ENCODE results near the gene PPP1R7. TPM values are rescaled to one million over a fixed set of nuclear protein-coding genes. Genes with fewer than 3 reads are reported as not detected.

The PPP1R7 gene
- polyA plus RNA-seq, 1 donor from 2014 or later: 59.3 TPM

DNA sequence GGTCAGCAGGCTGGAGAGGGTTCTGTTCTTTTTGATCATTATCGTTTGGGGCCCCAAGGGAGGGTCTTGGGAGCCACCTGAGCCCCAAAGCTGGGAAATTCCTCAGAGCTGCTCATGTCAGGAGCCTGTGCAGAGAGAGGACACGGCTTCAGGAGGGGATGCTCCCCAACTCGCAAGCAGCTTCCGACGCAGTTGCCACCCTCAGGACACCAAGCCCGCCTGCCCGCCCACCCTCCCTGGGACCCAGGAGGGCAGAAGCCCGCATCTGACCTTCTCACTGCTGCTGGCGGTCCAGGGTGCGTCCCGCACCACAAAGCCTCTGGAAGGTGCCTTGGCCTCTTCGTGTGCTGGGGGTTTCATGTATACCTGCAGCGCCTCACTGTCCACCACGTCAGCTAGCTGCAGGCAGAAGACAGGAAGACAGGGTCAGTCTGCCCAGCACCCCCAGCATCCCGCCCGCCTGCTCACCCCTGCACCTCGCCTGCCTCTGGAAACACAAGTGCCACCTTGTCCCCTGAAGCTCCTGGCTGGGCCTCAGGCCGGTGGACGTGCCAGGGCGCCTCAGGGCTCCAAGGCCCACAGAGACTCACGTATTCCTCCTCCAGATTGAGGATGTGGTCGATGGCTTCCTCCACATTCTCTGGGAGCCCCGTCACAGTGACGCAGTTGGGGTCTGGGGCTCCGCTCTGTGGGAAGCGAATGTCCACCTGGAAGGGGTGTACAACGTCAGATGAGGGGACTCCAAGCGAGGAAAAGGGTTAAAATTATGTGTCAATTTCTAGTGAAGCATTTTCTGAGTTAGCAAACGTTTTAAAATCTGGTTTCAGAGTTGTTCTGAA, 79.5 kb downstream of the PPP1R7 start:
- H3K79me2 ChIP-seq (replicated peaks; ENCODE audit: insufficient read depth, low read length): no peaks in the 10 kb centered on the region
- H3K36me3 ChIP-seq (ENCODE audit: insufficient read depth, low read length): peaks cover 7% of the 10 kb centered on the region
- no peaks in the 10 kb centered on the region for H3K27me3 ChIP-seq (ENCODE audit: insufficient read depth, low read depth, low read length)
- TF ChIP-seq MXI1 (conservative IDR thresholded peaks at IDR 0.05; ENCODE audit: poor library complexity, severe bottlenecking) (no peak), TAF1 (IDR thresholded peaks at IDR 0.05; ENCODE audit: low read depth) (no peak)
- H3F3A ChIP-seq (ENCODE audit: insufficient read depth, low read length, poor library complexity, severe bottlenecking): no peaks in the 10 kb centered on the region
- no peak overlapping the region for H3K4me3 ChIP-seq (ENCODE audit: low read length)
- no peak overlapping the region for H3K27ac ChIP-seq (ENCODE audit: low read length)
- no peak overlapping the region for H3K4me2 ChIP-seq (ENCODE audit: low read length)
- no peak overlapping the region for H3K9ac ChIP-seq (ENCODE audit: low read length)
- H3K9me2 ChIP-seq (ENCODE audit: insufficient read depth, low read length): no peaks in the 10 kb centered on the region
- no peak overlapping the region for H2AFZ ChIP-seq (ENCODE audit: low read depth, low read length)
- H4K20me1 ChIP-seq (ENCODE audit: insufficient read depth): no peaks in the 10 kb centered on the region
- no peaks in the 10 kb centered on the region for H3K9me3 ChIP-seq (ENCODE audit: low read length)

DNA sequence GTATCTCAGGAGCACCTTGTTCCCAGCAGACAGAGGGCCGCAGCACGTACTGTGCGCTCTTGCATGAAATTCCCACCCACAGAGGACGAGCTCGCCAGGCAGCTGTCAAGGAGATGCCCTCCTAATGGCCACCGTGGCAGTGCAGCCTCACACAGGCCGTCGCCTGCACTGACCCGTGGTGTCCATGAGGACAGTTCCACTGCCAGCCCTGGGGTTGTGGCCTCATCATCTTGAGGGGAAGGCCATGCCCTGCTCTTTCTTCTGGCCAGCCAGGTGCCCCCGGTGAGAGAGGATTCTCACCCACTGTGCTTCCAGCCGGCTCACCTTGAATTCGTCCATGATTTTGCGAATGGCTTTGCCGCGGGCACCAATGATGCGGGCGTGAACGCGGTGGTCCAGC, 80.2 kb downstream of the PPP1R7 start:
- H3K36me3 ChIP-seq (ENCODE audit: insufficient read depth, low read length): peaks cover 7% of the 10 kb centered on the region
- H3K4me3 ChIP-seq (ENCODE audit: low read length): no peak overlapping the region
- H3K9me2 ChIP-seq (ENCODE audit: insufficient read depth, low read length): no peaks in the 10 kb centered on the region
- TF ChIP-seq, protein P1, sequence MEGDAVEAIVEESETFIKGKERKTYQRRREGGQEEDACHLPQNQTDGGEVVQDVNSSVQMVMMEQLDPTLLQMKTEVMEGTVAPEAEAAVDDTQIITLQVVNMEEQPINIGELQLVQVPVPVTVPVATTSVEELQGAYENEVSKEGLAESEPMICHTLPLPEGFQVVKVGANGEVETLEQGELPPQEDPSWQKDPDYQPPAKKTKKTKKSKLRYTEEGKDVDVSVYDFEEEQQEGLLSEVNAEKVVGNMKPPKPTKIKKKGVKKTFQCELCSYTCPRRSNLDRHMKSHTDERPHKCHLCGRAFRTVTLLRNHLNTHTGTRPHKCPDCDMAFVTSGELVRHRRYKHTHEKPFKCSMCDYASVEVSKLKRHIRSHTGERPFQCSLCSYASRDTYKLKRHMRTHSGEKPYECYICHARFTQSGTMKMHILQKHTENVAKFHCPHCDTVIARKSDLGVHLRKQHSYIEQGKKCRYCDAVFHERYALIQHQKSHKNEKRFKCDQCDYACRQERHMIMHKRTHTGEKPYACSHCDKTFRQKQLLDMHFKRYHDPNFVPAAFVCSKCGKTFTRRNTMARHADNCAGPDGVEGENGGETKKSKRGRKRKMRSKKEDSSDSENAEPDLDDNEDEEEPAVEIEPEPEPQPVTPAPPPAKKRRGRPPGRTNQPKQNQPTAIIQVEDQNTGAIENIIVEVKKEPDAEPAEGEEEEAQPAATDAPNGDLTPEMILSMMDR (IDR thresholded peaks at IDR 0.05; ENCODE audit: poor library complexity, severe bottlenecking): no peak
- TF ChIP-seq EZH2 (IDR thresholded peaks at IDR 0.05; ENCODE audit: borderline replicate concordance, insufficient read depth, low read length, poor library complexity, severe bottlenecking) (no peak), EP300 (conservative IDR thresholded peaks at IDR 0.05; ENCODE audit: poor library complexity, severe bottlenecking) (no peak), TAF1 (IDR thresholded peaks at IDR 0.05; ENCODE audit: low read depth) (no peak), MXI1 (conservative IDR thresholded peaks at IDR 0.05; ENCODE audit: poor library complexity, severe bottlenecking) (no peak), RAD21 (conservative IDR thresholded peaks at IDR 0.05) (no peak), POLR2AphosphoS5 (IDR thresholded peaks at IDR 0.05) (no peak)
- TF ChIP-seq, protein P2, sequence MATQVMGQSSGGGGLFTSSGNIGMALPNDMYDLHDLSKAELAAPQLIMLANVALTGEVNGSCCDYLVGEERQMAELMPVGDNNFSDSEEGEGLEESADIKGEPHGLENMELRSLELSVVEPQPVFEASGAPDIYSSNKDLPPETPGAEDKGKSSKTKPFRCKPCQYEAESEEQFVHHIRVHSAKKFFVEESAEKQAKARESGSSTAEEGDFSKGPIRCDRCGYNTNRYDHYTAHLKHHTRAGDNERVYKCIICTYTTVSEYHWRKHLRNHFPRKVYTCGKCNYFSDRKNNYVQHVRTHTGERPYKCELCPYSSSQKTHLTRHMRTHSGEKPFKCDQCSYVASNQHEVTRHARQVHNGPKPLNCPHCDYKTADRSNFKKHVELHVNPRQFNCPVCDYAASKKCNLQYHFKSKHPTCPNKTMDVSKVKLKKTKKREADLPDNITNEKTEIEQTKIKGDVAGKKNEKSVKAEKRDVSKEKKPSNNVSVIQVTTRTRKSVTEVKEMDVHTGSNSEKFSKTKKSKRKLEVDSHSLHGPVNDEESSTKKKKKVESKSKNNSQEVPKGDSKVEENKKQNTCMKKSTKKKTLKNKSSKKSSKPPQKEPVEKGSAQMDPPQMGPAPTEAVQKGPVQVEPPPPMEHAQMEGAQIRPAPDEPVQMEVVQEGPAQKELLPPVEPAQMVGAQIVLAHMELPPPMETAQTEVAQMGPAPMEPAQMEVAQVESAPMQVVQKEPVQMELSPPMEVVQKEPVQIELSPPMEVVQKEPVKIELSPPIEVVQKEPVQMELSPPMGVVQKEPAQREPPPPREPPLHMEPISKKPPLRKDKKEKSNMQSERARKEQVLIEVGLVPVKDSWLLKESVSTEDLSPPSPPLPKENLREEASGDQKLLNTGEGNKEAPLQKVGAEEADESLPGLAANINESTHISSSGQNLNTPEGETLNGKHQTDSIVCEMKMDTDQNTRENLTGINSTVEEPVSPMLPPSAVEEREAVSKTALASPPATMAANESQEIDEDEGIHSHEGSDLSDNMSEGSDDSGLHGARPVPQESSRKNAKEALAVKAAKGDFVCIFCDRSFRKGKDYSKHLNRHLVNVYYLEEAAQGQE (IDR thresholded peaks at IDR 0.05; ENCODE audit: borderline replicate concordance): no peak
- H3K9me3 ChIP-seq (ENCODE audit: low read length): no peaks in the 10 kb centered on the region
- no peak overlapping the region for H3K4me2 ChIP-seq (ENCODE audit: low read length)
- no peaks in the 10 kb centered on the region for H3F3A ChIP-seq (ENCODE audit: insufficient read depth, low read length, poor library complexity, severe bottlenecking)
- H4K20me1 ChIP-seq (ENCODE audit: insufficient read depth): no peaks in the 10 kb centered on the region
- no peak overlapping the region for H3K9ac ChIP-seq (ENCODE audit: low read length)
- H3K27ac ChIP-seq (ENCODE audit: low read length): no peak overlapping the region
- H3K79me2 ChIP-seq (replicated peaks; ENCODE audit: insufficient read depth, low read length): no peaks in the 10 kb centered on the region
- H3K27me3 ChIP-seq (ENCODE audit: insufficient read depth, low read depth, low read length): no peaks in the 10 kb centered on the region
- H2AFZ ChIP-seq (ENCODE audit: low read depth, low read length): no peak overlapping the region

All from neural cell (in vitro differentiated cells).